ENCODE results near the gene RBL2. TPM values are rescaled to one million over a fixed set of nuclear protein-coding genes. Genes with fewer than 3 reads are reported as not detected.

Gene RBL2, protein sequence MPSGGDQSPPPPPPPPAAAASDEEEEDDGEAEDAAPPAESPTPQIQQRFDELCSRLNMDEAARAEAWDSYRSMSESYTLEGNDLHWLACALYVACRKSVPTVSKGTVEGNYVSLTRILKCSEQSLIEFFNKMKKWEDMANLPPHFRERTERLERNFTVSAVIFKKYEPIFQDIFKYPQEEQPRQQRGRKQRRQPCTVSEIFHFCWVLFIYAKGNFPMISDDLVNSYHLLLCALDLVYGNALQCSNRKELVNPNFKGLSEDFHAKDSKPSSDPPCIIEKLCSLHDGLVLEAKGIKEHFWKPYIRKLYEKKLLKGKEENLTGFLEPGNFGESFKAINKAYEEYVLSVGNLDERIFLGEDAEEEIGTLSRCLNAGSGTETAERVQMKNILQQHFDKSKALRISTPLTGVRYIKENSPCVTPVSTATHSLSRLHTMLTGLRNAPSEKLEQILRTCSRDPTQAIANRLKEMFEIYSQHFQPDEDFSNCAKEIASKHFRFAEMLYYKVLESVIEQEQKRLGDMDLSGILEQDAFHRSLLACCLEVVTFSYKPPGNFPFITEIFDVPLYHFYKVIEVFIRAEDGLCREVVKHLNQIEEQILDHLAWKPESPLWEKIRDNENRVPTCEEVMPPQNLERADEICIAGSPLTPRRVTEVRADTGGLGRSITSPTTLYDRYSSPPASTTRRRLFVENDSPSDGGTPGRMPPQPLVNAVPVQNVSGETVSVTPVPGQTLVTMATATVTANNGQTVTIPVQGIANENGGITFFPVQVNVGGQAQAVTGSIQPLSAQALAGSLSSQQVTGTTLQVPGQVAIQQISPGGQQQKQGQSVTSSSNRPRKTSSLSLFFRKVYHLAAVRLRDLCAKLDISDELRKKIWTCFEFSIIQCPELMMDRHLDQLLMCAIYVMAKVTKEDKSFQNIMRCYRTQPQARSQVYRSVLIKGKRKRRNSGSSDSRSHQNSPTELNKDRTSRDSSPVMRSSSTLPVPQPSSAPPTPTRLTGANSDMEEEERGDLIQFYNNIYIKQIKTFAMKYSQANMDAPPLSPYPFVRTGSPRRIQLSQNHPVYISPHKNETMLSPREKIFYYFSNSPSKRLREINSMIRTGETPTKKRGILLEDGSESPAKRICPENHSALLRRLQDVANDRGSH
- 31.6 and 43.9 TPM in 2 replicates for total RNA-seq

GRCh38 chr16:53434377-53435065, at the start of gene RBL2:
RBL2 (plus strand) TSS chr16:53434471; CDS start chr16:53434557, 86 bp downstream.

DNA sequence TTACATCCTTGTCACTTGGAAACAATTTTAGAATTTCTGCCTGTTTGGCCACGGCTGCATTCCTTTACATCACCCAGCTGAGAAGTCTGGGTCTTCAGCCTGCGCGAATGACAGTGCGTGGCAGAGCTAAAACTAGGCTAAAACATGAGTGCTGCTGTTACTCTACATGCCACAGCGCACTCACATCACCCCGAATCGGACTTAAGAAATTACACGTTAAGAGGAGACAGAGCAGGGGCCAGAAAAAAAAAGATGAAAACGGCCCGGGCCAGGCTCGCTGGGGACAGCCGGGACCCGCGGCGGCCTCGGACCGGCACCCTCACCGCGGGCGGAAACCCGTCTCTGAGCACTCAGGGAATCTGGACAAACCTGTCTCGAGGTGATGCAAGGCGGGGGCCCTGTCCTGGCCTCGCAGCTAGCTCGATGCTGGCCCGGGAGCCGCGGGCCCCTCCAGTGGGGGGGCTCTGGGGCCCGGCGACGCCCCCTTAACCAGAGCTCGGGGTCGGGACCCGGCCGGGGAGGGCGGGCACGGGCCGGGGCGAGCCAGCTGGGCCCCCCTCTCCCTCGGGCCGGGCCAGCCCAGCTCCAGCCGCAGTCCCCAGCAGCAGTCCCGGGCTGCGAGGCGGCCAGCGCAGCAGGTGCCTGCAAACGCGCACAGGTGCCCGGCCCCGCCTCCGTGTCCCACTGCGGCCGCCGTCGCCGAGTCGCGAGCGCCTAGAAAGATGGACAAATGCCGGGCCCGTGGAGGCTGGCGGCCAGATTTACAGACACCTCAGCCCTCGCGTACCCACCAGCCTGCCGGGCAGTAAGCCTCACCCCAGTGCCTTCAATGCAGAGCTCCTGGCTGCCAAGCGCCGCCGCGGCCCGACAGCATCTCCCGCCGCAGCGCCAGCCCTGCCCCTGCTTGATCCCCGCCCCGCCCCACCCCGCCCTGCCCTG, 68.3 kb downstream of the RBL2 start, which contains the start of gene AKTIP:
AKTIP (minus strand) TSS at position 879 of the 939 bp plus-strand sequence. CDS start 2,950 bp downstream, outside the sequence.

Other genes starting within 250 kb of the RBL2 start
- gene AKTIP, start 68.7 kb downstream of the RBL2 start, total RNA-seq = 34.0 and 61.4 TPM in 2 replicates

All from tracheal epithelial cell (primary cell).